Measurements from ENCODE around the gene UPF2. TPM values are rescaled to one million over a fixed set of nuclear protein-coding genes. Genes with fewer than 3 reads are reported as not detected.

Gene UPF2
- total and polyA plus RNA-seq, 2 of the 13 experiments (the other 11 are each of a cell fraction or from before 2014, with no cell fraction given) = 6.2 to 14.5 TPM

- TF ChIP-seq ZNF574 (CRISPR knock-in tag; IDR thresholded peaks at IDR 0.05) = peak; percentile 70
Measured at GRCh38 chr10:11881477-11882417, 160.9 kb downstream of the UPF2 start (continued).

- no peaks in the 10 kb centered on the region for H3K27me3 ChIP-seq (ENCODE audit: control insufficient read depth in 1 of 2, insufficient read depth in 2 of 2, low read length in 2 of 2)
- no peaks in the 10 kb centered on the region for H3K36me3 ChIP-seq (replicated peaks in 1 of 2; ENCODE audit: control insufficient read depth in 1 of 2, insufficient read depth in 2 of 2, low read length in 2 of 2)
- no peak for FAIRE-seq
- BruUV-seq (replicated peaks) = no TSS peak
- in situ Hi-C loops (cut with HindIII; ENCODE audit: extremely low pct_ligation_motif_present, low pct_unique_long_range_greater_than_20kb) = no loop called here
- H4K20me1 ChIP-seq (ENCODE audit: insufficient read depth, low read length) = no peaks in the 10 kb centered on the region
- no peak overlapping the region for H3K4me2 ChIP-seq (ENCODE audit: low read depth, low read length)
- DNase-seq (ENCODE audit: low spot score) = no peak
- no peak; the same call in 2 of the 3 replicates for ATAC-seq
- H3K9ac ChIP-seq (ENCODE audit: insufficient read depth, low read depth, low read length) = no peak overlapping the region
- no peak overlapping the region for H3K4me3 ChIP-seq (replicated peaks in 1 of 3; ENCODE audit: insufficient read depth in 1 of 3, low read depth in 2 of 3, low read length in 3 of 3)
- no peaks in the 10 kb centered on the region for H3K9me3 ChIP-seq (ENCODE audit: low read length)
- H2AFZ ChIP-seq (ENCODE audit: low read length) = no peak overlapping the region
- CTCF ChIA-PET (ENCODE audit: low intra/inter-chr PET ratio, low total read pairs) = interaction anchor here (0.8 kb wide), 1 partner anchor 106 kb away, joined by 4 read pairs; no protein-coding TSS in a partner anchor
- H3K79me2 ChIP-seq (ENCODE audit: insufficient read depth, low read length) = no peaks in the 10 kb centered on the region
- no peak overlapping the region for H3K27ac ChIP-seq (ENCODE audit: extremely low read length, insufficient read depth, low read length)
- intact Hi-C loops (cut with micrococcal nuclease; ENCODE audit: unreplicated experiment) = loop anchor here (1.0 kb wide), 1 partner anchor 105 kb away; no protein-coding TSS in a partner anchor
- H3K4me1 ChIP-seq (ENCODE audit: insufficient read depth, low read length) = peaks cover 71% of the 10 kb centered on the region
- POLR2A ChIA-PET = interaction anchor here (0.7 to 1.1 kb wide), 2 partner anchors 17 to 87 kb away, joined by 4 to 6 read pairs; no protein-coding TSS in a partner anchor
- 80% methylated on average over 10 of the region's 11 CpGs for WGBS (ENCODE audit: low lambda C conversion rate)
- peak; percentile 54; the same call in 1 of the 2 replicates for TF ChIP-seq ZNF597 (CRISPR knock-in tag; IDR thresholded peaks at IDR 0.05)
- peak; percentile 45; the same call in 1 of the 2 replicates for TF ChIP-seq ZNF777 (CRISPR knock-in tag; IDR thresholded peaks at IDR 0.05)
- TF ChIP-seq ZNF430 (CRISPR knock-in tag; IDR thresholded peaks at IDR 0.05) = no peak
- no peak for TF ChIP-seq RXRA (CRISPR knock-in tag; IDR thresholded peaks at IDR 0.05)
- 0 out of 2 replicates have a peak, but pooled peaks have one; percentile 3 for TF ChIP-seq SOX13 (IDR thresholded peaks at IDR 0.05)
- TF ChIP-seq SOX13 (CRISPR knock-in tag; conservative IDR thresholded peaks at IDR 0.05 in 1 of 2, IDR thresholded peaks at IDR 0.05 in 1 of 2) = no peak
- 0 out of 2 replicates have a peak, but pooled peaks have one; percentile 20 for TF ChIP-seq BCL3 (CRISPR knock-in tag; IDR thresholded peaks at IDR 0.05)
- TF ChIP-seq NONO (IDR thresholded peaks at IDR 0.05) = no peak
- TF ChIP-seq NONO (CRISPR knock-in tag; conservative IDR thresholded peaks at IDR 0.05) = no peak
- TF ChIP-seq ZNF607 (CRISPR knock-in tag; IDR thresholded peaks at IDR 0.05; ENCODE audit: borderline replicate concordance) = 0 out of 2 replicates have a peak, but pooled peaks have one; percentile 68
- TF ChIP-seq ZKSCAN1 (IDR thresholded peaks at IDR 0.05; ENCODE audit: low read length) = peak; percentile 83
- 0 out of 2 replicates have a peak, but pooled peaks have one; percentile 32 for TF ChIP-seq TBX2 (CRISPR knock-in tag; IDR thresholded peaks at IDR 0.05; ENCODE audit: borderline replicate concordance)
- TF ChIP-seq ZBTB33 (CRISPR knock-in tag; IDR thresholded peaks at IDR 0.05) = no peak
Measured at GRCh38 chr10:11881030-11881476, 161.6 kb downstream of the UPF2 start.
